ENCODE results near the gene XRCC4. TPM values are rescaled to one million over a fixed set of nuclear protein-coding genes. Genes with fewer than 3 reads are reported as not detected.

Gene XRCC4
- total RNA-seq, 1 experiment from 2014 or later: 10.8 TPM

- no peak overlapping the region for H3K4me2 ChIP-seq (ENCODE audit: insufficient read depth, insufficient read length, low read length)
- H3K23me2 ChIP-seq (ENCODE audit: insufficient read length, low read depth, low read length, poor library complexity, severe bottlenecking): no peaks in the 10 kb centered on the region
- no peak overlapping the region for H2BK120ac ChIP-seq (ENCODE audit: low read depth, low read length, poor library complexity, severe bottlenecking)
- H2BK5ac ChIP-seq (ENCODE audit: insufficient read length, low read length): no peak overlapping the region
- no peak overlapping the region for H3K27ac ChIP-seq (ENCODE audit: insufficient read length, low read depth, low read length)
- no peak overlapping the region for H3K4me3 Mint-ChIP-seq
- no peak overlapping the region for H4K91ac ChIP-seq (ENCODE audit: insufficient read length, low read depth, low read length)
- no peaks in the 10 kb centered on the region for H3K27me3 Mint-ChIP-seq (ENCODE audit: low read depth)
- H3K4me1 ChIP-seq (ENCODE audit: insufficient read depth, low read length): no peaks in the 10 kb centered on the region
- no peak overlapping the region for H3K14ac ChIP-seq (ENCODE audit: insufficient read depth, low read length)
- H4K8ac ChIP-seq (replicated peaks; ENCODE audit: insufficient read length, low read depth, low read length): no peak overlapping the region
- H3K4me1 Mint-ChIP-seq: no peaks in the 10 kb centered on the region
- no peak overlapping the region for H2AFZ ChIP-seq (ENCODE audit: low read length)
- H3T11ph ChIP-seq (ENCODE audit: low read length): no peak overlapping the region
- no peak overlapping the region for H3K9ac ChIP-seq (ENCODE audit: extremely low read depth, insufficient read length, low read length)
- H3K23ac ChIP-seq (ENCODE audit: insufficient read length, low read depth, low read length): no peak overlapping the region
- TF ChIP-seq CTCF (conservative IDR thresholded peaks at IDR 0.05): no peak
- peak overlapping the region in 1 of 3 experiments; percentile 49; a peak in 1 of 7 replicates for H3K27ac Mint-ChIP-seq
- H2AK5ac ChIP-seq (ENCODE audit: insufficient read length, low read length): no peak overlapping the region
- H3K9me3 Mint-ChIP-seq: no peaks in the 10 kb centered on the region
- no peak overlapping the region for H3K4ac ChIP-seq (ENCODE audit: low read depth, low read length)
- no peak overlapping the region for H2BK12ac ChIP-seq (ENCODE audit: insufficient read length, low read depth, low read length)
- H3K56ac ChIP-seq (ENCODE audit: insufficient read length, low read depth, low read length): no peak overlapping the region
- no peak for DNase-seq
- H3K79me2 ChIP-seq (ENCODE audit: insufficient read depth, low read length): no peaks in the 10 kb centered on the region
- no peaks in the 10 kb centered on the region for H3K9me3 ChIP-seq (ENCODE audit: control insufficient read depth, low read depth, low read length)
- H4K5ac ChIP-seq (ENCODE audit: insufficient read length, low read depth, low read length): no peak overlapping the region
- no CpG with 5 or more reads among the region's 2 CpGs for WGBS (ENCODE audit: extremely low coverage, insufficient read length, low lambda C conversion rate)
- no peaks in the 10 kb centered on the region for H3K27me3 ChIP-seq (ENCODE audit: insufficient read depth, low read length)
- no peak overlapping the region for H2BK15ac ChIP-seq (ENCODE audit: low read depth, low read length)
- H4K20me1 ChIP-seq (ENCODE audit: control insufficient read depth, insufficient read depth, insufficient read length): no peaks in the 10 kb centered on the region
- H3K36me3 Mint-ChIP-seq (ENCODE audit: insufficient read depth in 1 of 3, low read depth in 3 of 3): no peaks in the 10 kb centered on the region; a peak in 1 of 7 replicates
- H3K18ac ChIP-seq (ENCODE audit: insufficient read length, low read depth, low read length): no peak overlapping the region
- H3K79me1 ChIP-seq (ENCODE audit: insufficient read depth, low read depth, low read length, poor library complexity, severe bottlenecking): no peaks in the 10 kb centered on the region
- no peak overlapping the region for H2BK20ac ChIP-seq (ENCODE audit: low read depth, low read length, poor library complexity, severe bottlenecking)
These were observed 79.8 kb downstream of the XRCC4 start for GRCh38 chr5:83157163-83157562.
